Panc1 (cell line): ENCODE results near the gene MMRN2. TPM values are rescaled to one million over a fixed set of nuclear protein-coding genes. Genes with fewer than 3 reads are reported as not detected.
"Not testable (repeated sequence)": the region's sequence is repeated elsewhere in the genome, so short reads cannot be mapped to it uniquely, and the experiment has no call there.

ENCODE experiments used
- ATAC-seq: fragments of 200-7000 bp; cut with Tn5 transposase; 2 replicates; pipeline ENCODE4 v1.9.1; 2020; ENCODE audit warnings: mild to moderate bottlenecking, moderate library complexity
- BruUV-seq: library from RNA; stranded (reverse); fragments of 400-500 nt; replicated peaks from 2 replicates; lab custom pipeline; 2021; lab: Mats Ljungman, UMichigan
- CTCF ChIA-PET: fragments of 300-600 bp; sonication (Branson Sonifier 250); formaldehyde crosslinking; loops from one replicate; lab custom pipeline; 2022; ENCODE audit warnings: antibody characterized with exemption; lab: Charles Lee
- POLR2A ChIA-PET: fragments of 300-600 bp; sonication (Branson Sonifier 250); formaldehyde crosslinking; loops from one replicate; lab custom pipeline; 2022; ENCODE audit warnings: antibody characterized with exemption; lab: Charles Lee
- DNase-seq: peaks from one replicate; pipeline ENCODE4 v3.0.0-alpha.2; 2010; ENCODE audit warnings: low read depth, low spot score
- H3K27ac ChIP-seq: 2 replicates; pipeline ENCODE4 v1.5.1; 2011; ENCODE audit warnings: mild to moderate bottlenecking, low read length, inconsistent platforms
- H3K27me3 ChIP-seq: fragments of 200-500 bp; sonication (Bioruptor generic); 2 replicates; pipeline ENCODE4 v1.6.0; 2014; ENCODE audit warnings: low read length, inconsistent platforms; ENCODE audit not compliant: control insufficient read depth, insufficient read depth
- H3K36me3 ChIP-seq: fragments of 200-500 bp; sonication (Bioruptor generic); 2 replicates; pipeline ENCODE4 v1.5.1; 2014; ENCODE audit warnings: inconsistent platforms, mild to moderate bottlenecking, low read length, moderate library complexity; ENCODE audit not compliant: control insufficient read depth, insufficient read depth
- H3K4me1 ChIP-seq: 2 replicates; pipeline ENCODE4 v1.5.1; 2011; ENCODE audit warnings: inconsistent platforms, mild to moderate bottlenecking, low read length, moderate library complexity; ENCODE audit not compliant: control insufficient read depth, insufficient read depth
- H3K4me3 ChIP-seq, 2 experiments: 2 replicates each; pipeline ENCODE4 v1.5.1; 2011 to 2012; ENCODE audit warnings: low read depth in 2 of 2, low read length in 2 of 2, mild to moderate bottlenecking in 2 of 2, inconsistent platforms in 1 of 2, moderate library complexity in 1 of 2
- H3K9me3 ChIP-seq: fragments of 200-500 bp; sonication (Bioruptor generic); 2 replicates; pipeline ENCODE4 v1.5.1; 2014; ENCODE audit warnings: low read depth, mild to moderate bottlenecking, inconsistent platforms, low read length, moderate library complexity; ENCODE audit not compliant: control insufficient read depth, insufficient read depth
- CTCF ChIP-seq: fragments of 450-650 bp; IDR thresholded peaks from 2 replicates; pipeline ENCODE4 v1.5.1; 2017; ENCODE audit warnings: mild to moderate bottlenecking
- POLR2AphosphoS5 ChIP-seq: IDR thresholded peaks from 2 replicates; pipeline ENCODE4 v1.6.1; 2012; ENCODE audit warnings: mild to moderate bottlenecking, low read depth, low read length, moderate library complexity
- SIN3A ChIP-seq: IDR thresholded peaks from 2 replicates; pipeline ENCODE4 v1.6.1; 2012; ENCODE audit warnings: low read depth, mild to moderate bottlenecking, low read length, moderate library complexity, borderline replicate concordance; ENCODE audit not compliant: insufficient read depth
- TCF7L2 ChIP-seq: IDR thresholded peaks from 2 replicates; pipeline ENCODE4 v1.6.1; 2011; ENCODE audit warnings: mild to moderate bottlenecking, low read depth, low read length, inconsistent platforms
- in situ Hi-C: cut with HindIII; loops from 2 replicates; pipeline ENCODE4 v1.10.0; 2016; ENCODE audit warnings: low sequenced_read_pairs, low pct_unique_long_range_greater_than_20kb
- intact Hi-C: fragments of 100-400 bp; cut with micrococcal nuclease; formaldehyde crosslinking; loops from one replicate; pipeline ENCODE4 v1.10.0; 2022; ENCODE audit not compliant: unreplicated experiment
- total RNA-seq: library from RNA; stranded (reverse); gene quantifications from one replicate; pipeline ENCODE4 v1.2.1, GENCODE V29; 2021; ENCODE audit not compliant: unreplicated experiment
- TF ChIP-seq, protein P1 (sequence below), 2 experiments: IDR thresholded peaks; 2 replicates each; pipeline ENCODE4 v1.6.1; 2011 to 2012; ENCODE audit warnings: low read depth in 2 of 2, control low read depth in 1 of 2, low read length in 1 of 2, mild to moderate bottlenecking in 1 of 2, moderate library complexity in 1 of 2; ENCODE audit not compliant: insufficient read depth in 1 of 2

MMRN2 gene
- total RNA-seq, 1 experiment from 2014 or later: 1.0 TPM

DNA sequence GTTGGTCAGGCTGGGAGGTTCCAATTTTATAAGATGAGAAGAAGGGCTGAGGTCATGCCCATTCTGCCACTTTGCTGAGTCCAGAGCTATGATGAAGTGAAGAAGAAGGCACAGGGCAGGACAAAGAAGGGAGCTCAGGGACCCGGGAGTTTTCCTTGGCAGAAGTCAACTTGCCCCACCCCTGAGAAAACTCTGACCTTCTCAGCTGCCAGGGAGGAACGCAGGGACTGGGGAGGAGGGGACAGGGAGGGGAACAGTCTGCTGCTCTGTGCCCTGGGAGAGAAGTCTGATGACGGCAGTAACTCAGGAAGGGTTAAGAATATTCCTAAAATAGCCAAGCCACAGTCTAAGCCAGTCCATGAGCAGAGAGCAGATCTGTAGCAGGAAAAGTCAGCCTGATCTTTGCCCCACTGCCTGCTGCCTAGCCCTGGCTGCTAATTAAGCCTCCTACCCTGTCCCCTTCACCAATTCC, 22.6 kb upstream of the MMRN2 start:
- Histone ChIP-seq H3K4me1 (no peaks in the 10 kb centered on the region), H3K4me3 (no peak overlapping the region), H3K27me3 (no peaks in the 10 kb centered on the region), H3K27ac (no peak overlapping the region), H3K9me3 (no peaks in the 10 kb centered on the region), H3K36me3 (no peaks in the 10 kb centered on the region)
- intact Hi-C loops (no loop called here), in situ Hi-C loops (no loop called here)
- CTCF ChIA-PET: interaction anchor here (1.2 kb wide), 1 partner anchor 14 kb away, joined by 3 read pairs; no protein-coding TSS in a partner anchor
- no TSS peak for BruUV-seq
- DNase-seq (no peak), ATAC-seq (peak; percentile 47; the same call in 1 of the 2 replicates)
- POLR2A ChIA-PET: no interaction called here
- TF ChIP-seq SIN3A: no peak
- TF ChIP-seq POLR2AphosphoS5: no peak
- no peak for TF ChIP-seq TCF7L2
- TF ChIP-seq, protein P1, sequence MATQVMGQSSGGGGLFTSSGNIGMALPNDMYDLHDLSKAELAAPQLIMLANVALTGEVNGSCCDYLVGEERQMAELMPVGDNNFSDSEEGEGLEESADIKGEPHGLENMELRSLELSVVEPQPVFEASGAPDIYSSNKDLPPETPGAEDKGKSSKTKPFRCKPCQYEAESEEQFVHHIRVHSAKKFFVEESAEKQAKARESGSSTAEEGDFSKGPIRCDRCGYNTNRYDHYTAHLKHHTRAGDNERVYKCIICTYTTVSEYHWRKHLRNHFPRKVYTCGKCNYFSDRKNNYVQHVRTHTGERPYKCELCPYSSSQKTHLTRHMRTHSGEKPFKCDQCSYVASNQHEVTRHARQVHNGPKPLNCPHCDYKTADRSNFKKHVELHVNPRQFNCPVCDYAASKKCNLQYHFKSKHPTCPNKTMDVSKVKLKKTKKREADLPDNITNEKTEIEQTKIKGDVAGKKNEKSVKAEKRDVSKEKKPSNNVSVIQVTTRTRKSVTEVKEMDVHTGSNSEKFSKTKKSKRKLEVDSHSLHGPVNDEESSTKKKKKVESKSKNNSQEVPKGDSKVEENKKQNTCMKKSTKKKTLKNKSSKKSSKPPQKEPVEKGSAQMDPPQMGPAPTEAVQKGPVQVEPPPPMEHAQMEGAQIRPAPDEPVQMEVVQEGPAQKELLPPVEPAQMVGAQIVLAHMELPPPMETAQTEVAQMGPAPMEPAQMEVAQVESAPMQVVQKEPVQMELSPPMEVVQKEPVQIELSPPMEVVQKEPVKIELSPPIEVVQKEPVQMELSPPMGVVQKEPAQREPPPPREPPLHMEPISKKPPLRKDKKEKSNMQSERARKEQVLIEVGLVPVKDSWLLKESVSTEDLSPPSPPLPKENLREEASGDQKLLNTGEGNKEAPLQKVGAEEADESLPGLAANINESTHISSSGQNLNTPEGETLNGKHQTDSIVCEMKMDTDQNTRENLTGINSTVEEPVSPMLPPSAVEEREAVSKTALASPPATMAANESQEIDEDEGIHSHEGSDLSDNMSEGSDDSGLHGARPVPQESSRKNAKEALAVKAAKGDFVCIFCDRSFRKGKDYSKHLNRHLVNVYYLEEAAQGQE (IDR thresholded peaks at IDR 0.05; ENCODE audit: insufficient read depth in 1 of 2, low read depth in 2 of 2, low read length in 1 of 2): no peak

DNA sequence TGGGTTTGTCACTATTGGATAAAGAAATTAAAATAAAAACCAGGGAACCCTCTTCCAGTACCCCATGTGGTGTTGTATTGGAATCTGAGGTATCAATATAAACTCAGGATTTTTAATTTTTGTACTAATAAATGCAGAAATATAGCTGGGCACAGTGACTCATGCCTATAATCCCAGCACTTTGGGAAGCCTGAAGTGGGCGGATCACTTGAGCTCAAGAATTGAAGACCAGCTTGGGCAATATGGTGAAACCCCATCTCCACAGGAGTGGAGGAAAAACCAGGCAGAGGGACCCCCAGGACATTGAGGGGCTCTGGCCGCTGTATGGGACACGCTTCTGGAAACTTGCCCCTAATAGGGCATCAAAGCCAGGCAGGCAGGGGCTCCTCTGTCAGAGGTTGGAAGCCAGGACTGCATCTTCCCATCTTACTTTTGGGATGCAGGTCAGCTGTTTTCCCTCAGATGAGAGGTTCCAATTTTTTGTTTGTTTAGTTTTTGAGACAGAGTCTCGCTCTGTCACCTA, 21.9 kb upstream of the MMRN2 start:
- Histone ChIP-seq H3K4me3 (no peak overlapping the region), H3K9me3 (no peaks in the 10 kb centered on the region), H3K27me3 (no peaks in the 10 kb centered on the region), H3K4me1 (no peaks in the 10 kb centered on the region), H3K36me3 (no peaks in the 10 kb centered on the region), H3K27ac (no peak overlapping the region)
- no TSS peak for BruUV-seq
- ChIA-PET POLR2A (no interaction called here), CTCF (interaction anchor here (1.2 kb wide), 1 partner anchor 13 kb away, joined by 3 read pairs; no protein-coding TSS in a partner anchor)
- intact Hi-C loops: no loop called here
- in situ Hi-C loops: no loop called here
- no peak for TF ChIP-seq TCF7L2
- no peak for TF ChIP-seq SIN3A
- no peak for TF ChIP-seq POLR2AphosphoS5
- no peak for TF ChIP-seq CTCF
- TF ChIP-seq, protein P1 (IDR thresholded peaks at IDR 0.05; ENCODE audit: insufficient read depth in 1 of 2, low read depth in 2 of 2, low read length in 1 of 2): no peak
- DNase-seq (no peak), ATAC-seq (no peak)

DNA sequence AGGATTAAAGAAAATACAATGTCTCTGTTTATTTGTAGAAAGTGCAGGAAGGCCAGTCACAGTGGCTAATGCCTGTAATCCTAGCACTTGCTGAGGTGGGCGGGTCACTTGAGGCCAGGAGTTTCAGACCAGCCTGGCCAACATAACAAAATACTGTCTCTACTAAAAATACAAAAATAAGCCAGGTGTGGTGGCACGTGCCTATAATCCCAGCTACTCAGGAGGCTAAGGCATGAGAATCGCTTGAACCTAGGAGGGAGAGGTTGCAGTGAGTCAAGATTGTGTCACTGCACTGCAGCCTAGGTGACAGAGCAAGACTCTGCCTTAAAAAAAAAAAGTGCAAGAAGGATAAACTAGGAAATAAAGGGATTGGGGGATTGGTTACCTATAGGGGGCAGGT, 21.0 kb upstream of the MMRN2 start:
- H3K36me3 ChIP-seq, intact Hi-C loops, H3K9me3 ChIP-seq, CTCF ChIA-PET, DNase-seq, H3K27ac ChIP-seq, ATAC-seq, H3K4me3 ChIP-seq, BruUV-seq, H3K27me3 ChIP-seq, in situ Hi-C loops, H3K4me1 ChIP-seq, POLR2A ChIA-PET: not testable (repeated sequence)
